Stomach (tissue), 4 donors: ENCODE data around the gene HOXC12.

Source experiments
- EP300 ChIP-seq: sonication (generic); formaldehyde crosslinking; IDR thresholded peaks from one replicate; pipeline ENCODE4 v1.6.1; 2017; ENCODE audit warnings: antibody characterized with exemption
- POLR2A ChIP-seq, 4 donors: fragments of 450-650 bp; IDR thresholded peaks; one replicate each; pipeline ENCODE4 v1.6.1; 2016; ENCODE audit warnings: antibody characterized with exemption in 4 of 4, control low read depth in 2 of 4, mild to moderate bottlenecking in 1 of 4, moderate library complexity in 1 of 4
- TF ChIP-seq, protein P1 (sequence below), 7 experiments: fragments of 450-650 bp in 4 of 7; fragments of 200-600 bp in 3 of 7; sonication (generic) in 3 of 7; IDR thresholded peaks; one replicate each; pipeline ENCODE4 v1.5.1; 2016 to 2019; ENCODE audit warnings: antibody characterized with exemption in 7 of 7, control low read depth in 2 of 7, mild to moderate bottlenecking in 1 of 7

DNA sequence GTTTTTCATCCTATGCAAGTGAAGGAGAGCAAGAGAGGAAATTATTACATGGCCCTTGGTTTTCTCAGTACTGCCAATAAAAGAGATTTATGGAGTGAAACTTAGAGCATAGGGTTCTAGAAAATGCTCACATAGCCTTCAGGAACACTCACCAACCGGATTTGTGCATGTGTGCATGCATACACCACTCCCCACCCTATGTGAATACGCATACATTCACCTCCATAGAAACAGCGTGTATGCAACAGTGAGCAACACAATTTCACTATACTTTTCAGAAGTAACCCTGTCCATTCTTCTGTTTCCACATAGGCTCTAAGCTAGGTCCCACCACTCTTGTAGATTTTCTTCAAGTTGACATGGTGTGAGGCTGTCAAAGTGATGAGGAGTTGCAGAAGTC is 47.6 kb upstream of the HOXC12 start:
- TF ChIP-seq, protein P1, sequence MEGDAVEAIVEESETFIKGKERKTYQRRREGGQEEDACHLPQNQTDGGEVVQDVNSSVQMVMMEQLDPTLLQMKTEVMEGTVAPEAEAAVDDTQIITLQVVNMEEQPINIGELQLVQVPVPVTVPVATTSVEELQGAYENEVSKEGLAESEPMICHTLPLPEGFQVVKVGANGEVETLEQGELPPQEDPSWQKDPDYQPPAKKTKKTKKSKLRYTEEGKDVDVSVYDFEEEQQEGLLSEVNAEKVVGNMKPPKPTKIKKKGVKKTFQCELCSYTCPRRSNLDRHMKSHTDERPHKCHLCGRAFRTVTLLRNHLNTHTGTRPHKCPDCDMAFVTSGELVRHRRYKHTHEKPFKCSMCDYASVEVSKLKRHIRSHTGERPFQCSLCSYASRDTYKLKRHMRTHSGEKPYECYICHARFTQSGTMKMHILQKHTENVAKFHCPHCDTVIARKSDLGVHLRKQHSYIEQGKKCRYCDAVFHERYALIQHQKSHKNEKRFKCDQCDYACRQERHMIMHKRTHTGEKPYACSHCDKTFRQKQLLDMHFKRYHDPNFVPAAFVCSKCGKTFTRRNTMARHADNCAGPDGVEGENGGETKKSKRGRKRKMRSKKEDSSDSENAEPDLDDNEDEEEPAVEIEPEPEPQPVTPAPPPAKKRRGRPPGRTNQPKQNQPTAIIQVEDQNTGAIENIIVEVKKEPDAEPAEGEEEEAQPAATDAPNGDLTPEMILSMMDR (IDR thresholded peaks at IDR 0.05), result no peak
- TF ChIP-seq EP300 (no peak), POLR2A (IDR thresholded peaks at IDR 0.05) (no peak)
